Effector CD8-positive, alpha-beta T cell (primary cell): Measurements from ENCODE around the gene BBOX1.
"Not testable (repeated sequence)": the region's sequence is repeated elsewhere in the genome, so short reads cannot be mapped to it uniquely, and the experiment has no call there.

Source experiments
- DNase-seq: peaks from one replicate; lab custom pipeline; 2025; lab: John Stamatoyannopoulos, UW

The BBOX1 gene

GRCh38 chr11:27083782-27084181 lies 43.2 kb downstream of the BBOX1 start:
- DNase-seq: no peak

DNA sequence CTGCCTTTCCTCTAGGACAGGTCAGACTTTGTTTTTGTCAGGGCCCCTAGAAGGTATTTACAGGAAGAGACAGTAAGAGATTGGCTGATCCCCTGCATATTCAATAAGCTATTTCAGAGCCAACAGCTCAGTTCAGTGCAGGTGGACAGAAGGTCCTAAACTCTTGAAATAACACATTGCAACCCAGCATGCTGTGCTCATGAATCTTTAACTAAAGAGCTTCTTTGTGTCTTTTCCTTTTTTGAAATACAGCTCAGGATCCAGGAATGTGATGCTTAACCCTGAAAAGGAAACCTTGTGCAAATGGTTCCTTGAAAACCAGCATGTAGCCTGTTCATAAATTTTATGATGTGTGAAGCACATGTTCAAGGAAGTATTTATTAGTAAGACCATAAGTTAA lies 43.9 kb downstream of the BBOX1 start:
- DNase-seq: no peak

GRCh38 chr11:27085111-27085510 lies 44.5 kb downstream of the BBOX1 start:
- DNase-seq: no peak

- DNase-seq: no peak
Observed at GRCh38 chr11:27085605-27086004, 45.0 kb downstream of the BBOX1 start.

GRCh38 chr11:27087432-27087831 lies 46.8 kb downstream of the BBOX1 start:
- DNase-seq: no peak

GRCh38 chr11:27088353-27088752 lies 47.7 kb downstream of the BBOX1 start:
- DNase-seq: no peak

DNA sequence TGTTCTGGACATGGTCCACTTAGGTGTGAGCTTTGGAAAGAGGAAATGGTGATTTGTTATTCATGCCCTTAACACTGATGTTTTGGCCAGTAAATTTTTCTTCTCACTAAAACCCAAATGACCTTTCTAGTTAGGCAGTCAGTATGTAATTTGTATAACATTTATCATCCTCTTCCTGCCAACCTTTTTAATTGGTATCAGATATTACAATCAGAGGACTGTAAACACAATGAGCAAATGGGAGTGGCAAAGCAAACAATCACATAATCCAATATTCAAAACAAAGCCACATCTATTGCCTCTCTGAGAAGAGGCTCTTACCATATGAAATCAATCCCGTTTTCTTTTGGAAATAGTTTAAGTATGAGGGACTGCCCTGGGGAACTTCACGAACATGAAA lies 49.1 kb downstream of the BBOX1 start:
- DNase-seq: no peak

GRCh38 chr11:27090357-27090948 lies 49.8 kb downstream of the BBOX1 start:
- not testable (repeated sequence) for DNase-seq

GRCh38 chr11:27094120-27094519 lies 53.5 kb downstream of the BBOX1 start:
- no peak for DNase-seq

DNA sequence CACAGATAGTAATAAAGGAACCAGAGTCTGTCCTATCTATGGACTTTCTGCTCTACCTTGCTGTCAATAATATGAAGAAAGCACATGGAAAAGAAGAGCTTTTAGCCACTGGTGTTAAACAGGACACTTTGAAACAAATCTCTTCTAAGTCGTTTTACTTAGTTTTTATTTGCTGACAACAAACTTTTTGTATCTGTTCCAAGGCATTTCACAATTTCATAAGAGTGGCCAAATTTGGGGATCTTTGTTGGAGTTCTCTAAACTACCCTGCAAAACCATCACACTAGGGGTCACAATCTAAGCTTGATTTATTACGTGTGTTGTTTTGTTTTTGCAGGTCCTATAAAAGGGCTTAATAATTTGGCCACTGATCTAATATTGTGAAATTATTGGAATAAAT lies 54.4 kb downstream of the BBOX1 start:
- no peak for DNase-seq

DNA sequence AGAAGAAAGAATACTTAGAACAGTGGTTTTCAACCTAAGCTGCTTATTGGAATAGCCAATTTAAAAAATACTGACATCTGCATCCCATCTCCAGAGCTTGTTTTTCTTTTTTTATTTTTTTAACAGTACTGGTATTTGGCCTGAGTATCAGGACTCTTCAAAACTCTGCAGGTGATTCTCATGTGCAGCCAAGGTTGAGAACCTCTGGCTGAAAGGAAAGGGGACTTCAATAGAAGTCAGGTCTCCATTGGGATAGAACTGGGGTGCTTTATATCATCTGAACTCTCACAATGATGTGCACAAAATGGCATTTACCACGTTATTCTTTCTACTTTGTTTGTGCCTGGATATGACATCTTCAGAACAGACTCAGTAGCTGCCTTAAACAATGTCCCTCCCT lies 55.3 kb downstream of the BBOX1 start:
- DNase-seq: no peak

DNA sequence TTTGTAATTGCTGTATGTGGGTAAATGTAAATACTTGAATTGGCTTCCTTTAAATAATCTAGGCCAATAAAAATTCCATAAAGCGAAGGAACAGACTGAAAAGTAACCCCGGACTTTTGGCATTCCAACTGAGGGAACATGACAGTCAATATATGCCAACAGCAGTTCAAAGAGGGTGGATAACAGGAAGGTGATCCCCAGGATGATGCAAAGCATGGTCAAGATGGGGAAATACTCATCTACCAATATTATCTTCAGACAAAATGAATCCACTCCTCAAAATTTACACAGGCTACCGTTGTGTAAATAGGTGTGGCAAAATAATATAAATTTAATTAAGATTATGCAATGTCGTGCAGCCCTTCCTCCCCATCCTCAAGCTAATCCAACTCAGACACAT lies 56.9 kb downstream of the BBOX1 start:
- no peak for DNase-seq

- DNase-seq: no peak
Observed at GRCh38 chr11:27100534-27100933, 59.9 kb downstream of the BBOX1 start.

DNA sequence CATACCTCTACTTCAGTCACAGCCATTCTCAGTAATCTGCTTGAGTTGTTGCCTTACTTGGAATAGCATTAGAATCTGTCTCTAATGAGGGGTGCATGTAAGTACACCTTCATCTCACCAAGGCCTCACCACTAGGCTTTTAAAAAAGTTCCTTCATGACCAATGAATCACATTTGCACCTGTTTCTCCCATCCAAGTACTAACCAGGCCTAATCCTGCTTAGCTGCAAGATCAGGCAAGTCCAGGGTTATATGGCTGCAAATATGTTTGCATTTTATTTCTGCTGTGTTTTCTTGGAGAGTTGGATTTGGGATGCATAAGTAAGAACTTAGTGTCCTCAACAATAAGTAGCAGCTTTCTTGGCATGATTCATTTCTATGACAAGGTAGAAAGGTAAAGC lies 66.9 kb downstream of the BBOX1 start:
- no peak for DNase-seq

- no peak for DNase-seq
Observed at GRCh38 chr11:27108809-27109208, 68.2 kb downstream of the BBOX1 start.

DNA sequence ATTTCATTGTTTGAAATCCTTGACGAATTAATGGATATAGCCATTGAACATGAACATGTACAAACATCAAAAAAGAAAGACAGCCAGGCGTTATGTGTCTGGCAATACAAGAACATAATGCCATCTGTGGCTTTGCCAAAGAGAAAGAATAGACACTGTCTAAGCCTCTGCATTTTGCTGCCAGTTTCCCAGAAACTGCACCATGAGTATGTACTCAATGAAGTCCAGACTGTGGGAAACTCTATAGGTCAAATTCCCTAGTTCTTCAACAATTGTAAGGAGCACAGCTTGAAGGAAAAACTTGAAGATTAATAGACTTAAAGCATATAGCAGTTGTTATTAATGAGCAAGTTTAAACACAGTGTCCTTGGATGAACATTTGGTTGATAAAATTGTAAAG lies 71.3 kb downstream of the BBOX1 start:
- DNase-seq: no peak

DNA sequence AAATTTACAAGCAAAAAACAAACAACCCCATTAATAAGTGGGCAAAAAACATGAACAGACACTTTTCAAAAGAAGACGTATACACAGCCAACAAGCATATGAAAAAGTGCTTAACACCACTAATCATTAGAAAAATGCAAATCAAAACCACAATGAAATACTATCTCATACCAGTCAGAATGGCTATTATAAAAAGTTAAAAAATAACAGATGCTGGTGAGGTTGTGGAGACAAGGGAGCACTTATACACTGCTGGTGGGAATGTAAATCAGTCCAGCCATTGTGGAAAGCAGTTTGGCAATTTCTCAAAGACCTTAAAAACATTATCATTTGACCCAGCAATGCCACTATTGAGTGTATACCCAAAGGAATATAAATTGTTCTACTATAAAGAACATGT lies 72.3 kb downstream of the BBOX1 start:
- no peak for DNase-seq

- no peak for DNase-seq
Observed at GRCh38 chr11:27115051-27115650, 74.5 kb downstream of the BBOX1 start.

GRCh38 chr11:27116684-27117083 lies 76.1 kb downstream of the BBOX1 start:
- no peak for DNase-seq

- DNase-seq: no peak
Observed at GRCh38 chr11:27118371-27118770, 77.8 kb downstream of the BBOX1 start.

DNA sequence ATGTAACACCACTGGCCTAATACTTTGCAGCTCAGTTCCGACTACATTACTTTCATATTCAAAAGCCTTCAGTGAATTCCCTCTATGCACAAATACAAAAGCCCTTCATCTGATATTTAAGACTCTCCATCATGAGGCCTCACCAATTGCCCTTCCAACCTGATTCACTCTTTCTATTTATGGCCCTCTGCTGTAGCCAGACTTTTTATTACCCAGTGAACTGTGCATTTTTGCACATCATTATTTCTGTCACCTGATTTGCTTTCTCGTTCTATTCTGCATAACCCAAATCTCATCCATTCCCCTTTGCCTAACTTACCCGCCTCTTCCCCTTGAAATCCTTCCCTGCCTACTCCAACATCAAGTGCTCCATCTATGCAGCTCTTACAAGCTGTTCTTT lies 78.3 kb downstream of the BBOX1 start:
- DNase-seq: no peak

DNA sequence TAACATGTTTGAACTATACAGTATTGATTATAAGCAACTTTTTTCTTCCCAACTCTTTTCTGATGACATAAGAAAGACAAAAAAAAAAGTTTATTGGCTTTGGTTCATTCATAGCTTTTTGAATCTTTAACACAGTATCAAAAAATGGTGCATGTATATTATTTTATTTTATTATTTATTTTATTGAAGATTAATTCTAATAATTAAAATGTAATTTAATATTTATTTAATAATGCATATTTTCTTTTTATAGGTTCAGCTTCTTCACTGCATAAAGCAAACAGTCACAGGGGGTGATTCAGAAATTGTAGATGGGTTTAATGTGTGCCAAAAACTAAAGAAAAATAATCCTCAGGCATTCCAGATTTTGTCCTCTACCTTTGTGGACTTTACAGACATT lies 78.8 kb downstream of the BBOX1 start:
- no peak for DNase-seq

- DNase-seq: no peak
Observed at GRCh38 chr11:27120211-27120610, 79.6 kb downstream of the BBOX1 start.

DNA sequence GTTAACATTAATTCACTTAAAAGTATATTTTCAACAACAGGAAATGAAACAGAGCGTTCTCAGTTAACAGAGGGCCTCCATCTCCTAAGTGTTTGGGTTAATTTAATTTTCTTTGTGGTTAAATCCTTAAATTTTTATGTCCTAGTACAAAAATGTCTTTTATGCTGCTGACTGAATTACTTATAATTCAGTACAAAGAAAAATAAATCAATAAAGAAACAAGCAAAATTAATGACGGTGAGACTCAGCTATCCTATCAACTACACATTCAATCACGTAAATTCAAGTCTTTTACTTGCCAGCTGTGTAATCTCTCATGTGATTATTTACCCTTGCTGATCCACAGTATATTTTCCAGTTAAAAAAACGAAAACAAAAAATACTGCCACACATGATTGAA lies 81.4 kb downstream of the BBOX1 start:
- DNase-seq: no peak
